ENCODE measurements around the gene INSRR. TPM values are rescaled to one million over a fixed set of nuclear protein-coding genes. Genes with fewer than 3 reads are reported as not detected.

The INSRR gene
- total and polyA plus RNA-seq, 9 of the 15 experiments (the other 6 are each of a cell fraction or from before 2014, with no cell fraction given): 0.03 to 0.18 (median 0.06) TPM; not detected in 3

DNA sequence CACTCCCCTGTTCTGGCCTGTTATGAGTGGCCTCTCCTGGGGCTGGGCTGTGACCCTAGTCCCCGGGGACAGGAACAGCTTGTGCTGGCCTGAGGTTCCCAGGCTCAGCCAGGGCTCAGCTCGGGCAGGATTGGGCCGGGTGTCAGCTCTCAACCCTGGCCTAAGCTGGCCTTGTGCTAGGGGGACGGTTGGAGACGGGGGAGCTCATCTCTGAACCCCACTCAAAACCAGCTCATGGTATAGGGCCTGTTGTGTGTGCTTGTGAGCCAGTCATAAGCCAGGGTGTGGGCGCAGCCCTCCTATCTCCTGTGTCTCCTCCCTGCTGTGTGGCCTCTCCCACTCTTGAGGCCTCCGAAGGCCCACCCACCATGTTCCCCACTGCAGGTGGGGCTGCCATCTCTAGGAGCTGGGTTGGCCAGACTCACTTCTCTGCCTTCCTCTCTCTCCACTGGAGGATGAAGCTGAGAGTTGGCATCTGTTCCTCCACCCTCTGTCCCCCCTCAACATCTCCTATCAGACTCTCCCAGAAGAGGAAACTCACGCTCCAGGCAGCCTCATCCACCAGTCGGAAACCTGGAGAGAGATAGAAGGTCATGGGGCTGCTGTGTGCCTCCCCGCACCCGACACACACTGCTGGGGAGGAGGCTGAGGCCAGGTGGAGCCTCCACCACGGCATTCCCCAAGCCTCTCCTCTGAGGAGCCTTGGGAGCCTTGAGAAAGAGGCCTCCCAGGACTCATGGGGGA is 36.0 kb upstream of the INSRR start (continued):
- TF ChIP-seq YBX1 (IDR thresholded peaks at IDR 0.05): no peak
- peak; percentile 50; the same call in 1 of the 2 replicates for TF ChIP-seq POLR2G (IDR thresholded peaks at IDR 0.05; ENCODE audit: low read depth, low read length)
- TF ChIP-seq ZNF217 (CRISPR knock-in tag; IDR thresholded peaks at IDR 0.05): no peak
- TF ChIP-seq SIRT6 (IDR thresholded peaks at IDR 0.05; ENCODE audit: low read depth, low read length): no peak
- TF ChIP-seq MEIS2 (IDR thresholded peaks at IDR 0.05; ENCODE audit: partially characterized antibody): no peak
- no peak for TF ChIP-seq ERF (CRISPR knock-in tag; IDR thresholded peaks at IDR 0.05)
- TF ChIP-seq TAF7 (tag; IDR thresholded peaks at IDR 0.05): no peak
- TF ChIP-seq ZKSCAN3 (CRISPR knock-in tag; IDR thresholded peaks at IDR 0.05): no peak
- no peak for TF ChIP-seq ATF3 (IDR thresholded peaks at IDR 0.05)
- TF ChIP-seq ATF3 (CRISPR knock-in tag; conservative IDR thresholded peaks at IDR 0.05): 0 out of 2 replicates have a peak, but pooled peaks have one; percentile 54
- no peak for TF ChIP-seq POLR3G (IDR thresholded peaks at IDR 0.05; ENCODE audit: extremely low read depth, insufficient read length, insufficient replicate concordance)
- peak; percentile 46 for TF ChIP-seq EGR1 (conservative IDR thresholded peaks at IDR 0.05)
- TF ChIP-seq NFIC (IDR thresholded peaks at IDR 0.05): peak; percentile 72
- no peak for TF ChIP-seq BACH1 (tag; IDR thresholded peaks at IDR 0.05)
- no peak for TF ChIP-seq GATAD2A (IDR thresholded peaks at IDR 0.05)
- TF ChIP-seq CGGBP1 (CRISPR knock-in tag; IDR thresholded peaks at IDR 0.05): no peak
- TF ChIP-seq HMGN3 (IDR thresholded peaks at IDR 0.05; ENCODE audit: borderline replicate concordance, extremely low read depth, insufficient read length, low read depth, low read length): no peak
- TF ChIP-seq NBN (IDR thresholded peaks at IDR 0.05; ENCODE audit: low read depth): no peak
- no peak for TF ChIP-seq KDM4B (IDR thresholded peaks at IDR 0.05; ENCODE audit: borderline replicate concordance in 2 of 2, low read depth in 1 of 2)
- TF ChIP-seq TCF7L2 (IDR thresholded peaks at IDR 0.05; ENCODE audit: low read depth, low read length): no peak
- TF ChIP-seq, protein P1, sequence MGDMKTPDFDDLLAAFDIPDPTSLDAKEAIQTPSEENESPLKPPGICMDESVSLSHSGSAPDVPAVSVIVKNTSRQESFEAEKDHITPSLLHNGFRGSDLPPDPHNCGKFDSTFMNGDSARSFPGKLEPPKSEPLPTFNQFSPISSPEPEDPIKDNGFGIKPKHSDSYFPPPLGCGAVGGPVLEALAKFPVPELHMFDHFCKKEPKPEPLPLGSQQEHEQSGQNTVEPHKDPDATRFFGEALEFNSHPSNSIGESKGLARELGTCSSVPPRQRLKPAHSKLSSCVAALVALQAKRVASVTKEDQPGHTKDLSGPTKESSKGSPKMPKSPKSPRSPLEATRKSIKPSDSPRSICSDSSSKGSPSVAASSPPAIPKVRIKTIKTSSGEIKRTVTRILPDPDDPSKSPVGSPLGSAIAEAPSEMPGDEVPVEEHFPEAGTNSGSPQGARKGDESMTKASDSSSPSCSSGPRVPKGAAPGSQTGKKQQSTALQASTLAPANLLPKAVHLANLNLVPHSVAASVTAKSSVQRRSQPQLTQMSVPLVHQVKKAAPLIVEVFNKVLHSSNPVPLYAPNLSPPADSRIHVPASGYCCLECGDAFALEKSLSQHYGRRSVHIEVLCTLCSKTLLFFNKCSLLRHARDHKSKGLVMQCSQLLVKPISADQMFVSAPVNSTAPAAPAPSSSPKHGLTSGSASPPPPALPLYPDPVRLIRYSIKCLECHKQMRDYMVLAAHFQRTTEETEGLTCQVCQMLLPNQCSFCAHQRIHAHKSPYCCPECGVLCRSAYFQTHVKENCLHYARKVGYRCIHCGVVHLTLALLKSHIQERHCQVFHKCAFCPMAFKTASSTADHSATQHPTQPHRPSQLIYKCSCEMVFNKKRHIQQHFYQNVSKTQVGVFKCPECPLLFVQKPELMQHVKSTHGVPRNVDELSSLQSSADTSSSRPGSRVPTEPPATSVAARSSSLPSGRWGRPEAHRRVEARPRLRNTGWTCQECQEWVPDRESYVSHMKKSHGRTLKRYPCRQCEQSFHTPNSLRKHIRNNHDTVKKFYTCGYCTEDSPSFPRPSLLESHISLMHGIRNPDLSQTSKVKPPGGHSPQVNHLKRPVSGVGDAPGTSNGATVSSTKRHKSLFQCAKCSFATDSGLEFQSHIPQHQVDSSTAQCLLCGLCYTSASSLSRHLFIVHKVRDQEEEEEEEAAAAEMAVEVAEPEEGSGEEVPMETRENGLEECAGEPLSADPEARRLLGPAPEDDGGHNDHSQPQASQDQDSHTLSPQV (IDR thresholded peaks at IDR 0.05): 0 out of 2 replicates have a peak, but pooled peaks have one; percentile 70
- peak; percentile 62 for TF ChIP-seq RBFOX2 (IDR thresholded peaks at IDR 0.05; ENCODE audit: low read depth, low read length)

Data from K562 (cell line).